GM13976 (cell line): ENCODE results near the gene TM4SF20.

Source experiments
- DNase-seq: peaks from one replicate; pipeline ENCODE4 v3.0.0; 2012; ENCODE audit warnings: low spot score
- CTCF ChIP-seq: IDR thresholded peaks from 2 replicates; pipeline ENCODE4 v1.5.1; 2012; ENCODE audit warnings: borderline replicate concordance, mild to moderate bottlenecking; ENCODE audit not compliant: insufficient read depth; ENCODE audit errors: extremely low read depth, missing control alignments, control extremely low read depth
- in situ Hi-C: fragments of 300-500 bp; cut with MboI; formaldehyde crosslinking; loops from one replicate; pipeline ENCODE4 v1.12.0; 2022; ENCODE audit warnings: low sequenced_read_pairs, mixed read lengths, inconsistent platforms; ENCODE audit not compliant: unreplicated experiment

TM4SF20 gene

GRCh38 chr2:227323818-227324217, 55.3 kb downstream of the TM4SF20 start:
- no peak for DNase-seq
- TF ChIP-seq CTCF = no peak
- in situ Hi-C loops = no loop called here

- TF ChIP-seq CTCF = no peak
- no peak for DNase-seq
- in situ Hi-C loops = no loop called here
Observed at GRCh38 chr2:227322530-227323205, 56.4 kb downstream of the TM4SF20 start.

- in situ Hi-C loops = no loop called here
- no peak for DNase-seq
- TF ChIP-seq CTCF = no peak
Observed at GRCh38 chr2:227320305-227321094, 58.6 kb downstream of the TM4SF20 start.

GRCh38 chr2:227317834-227318233, 61.3 kb downstream of the TM4SF20 start:
- DNase-seq = no peak
- no peak for TF ChIP-seq CTCF
- in situ Hi-C loops = no loop called here

GRCh38 chr2:227313310-227313709, 65.8 kb downstream of the TM4SF20 start:
- in situ Hi-C loops = no loop called here
- no peak for DNase-seq

GRCh38 chr2:227312579-227312978, 66.5 kb downstream of the TM4SF20 start:
- in situ Hi-C loops = no loop called here
- TF ChIP-seq CTCF = no peak
- DNase-seq = no peak

More at GRCh38 chr2:227313310-227313709, 65.8 kb downstream of the TM4SF20 start:
- TF ChIP-seq CTCF = no peak
